ENCODE measurements around the gene KNDC1.
"Not testable (repeated sequence)": the region's sequence is repeated elsewhere in the genome, so short reads cannot be mapped to it uniquely, and the experiment has no call there.

KNDC1 gene

DNA sequence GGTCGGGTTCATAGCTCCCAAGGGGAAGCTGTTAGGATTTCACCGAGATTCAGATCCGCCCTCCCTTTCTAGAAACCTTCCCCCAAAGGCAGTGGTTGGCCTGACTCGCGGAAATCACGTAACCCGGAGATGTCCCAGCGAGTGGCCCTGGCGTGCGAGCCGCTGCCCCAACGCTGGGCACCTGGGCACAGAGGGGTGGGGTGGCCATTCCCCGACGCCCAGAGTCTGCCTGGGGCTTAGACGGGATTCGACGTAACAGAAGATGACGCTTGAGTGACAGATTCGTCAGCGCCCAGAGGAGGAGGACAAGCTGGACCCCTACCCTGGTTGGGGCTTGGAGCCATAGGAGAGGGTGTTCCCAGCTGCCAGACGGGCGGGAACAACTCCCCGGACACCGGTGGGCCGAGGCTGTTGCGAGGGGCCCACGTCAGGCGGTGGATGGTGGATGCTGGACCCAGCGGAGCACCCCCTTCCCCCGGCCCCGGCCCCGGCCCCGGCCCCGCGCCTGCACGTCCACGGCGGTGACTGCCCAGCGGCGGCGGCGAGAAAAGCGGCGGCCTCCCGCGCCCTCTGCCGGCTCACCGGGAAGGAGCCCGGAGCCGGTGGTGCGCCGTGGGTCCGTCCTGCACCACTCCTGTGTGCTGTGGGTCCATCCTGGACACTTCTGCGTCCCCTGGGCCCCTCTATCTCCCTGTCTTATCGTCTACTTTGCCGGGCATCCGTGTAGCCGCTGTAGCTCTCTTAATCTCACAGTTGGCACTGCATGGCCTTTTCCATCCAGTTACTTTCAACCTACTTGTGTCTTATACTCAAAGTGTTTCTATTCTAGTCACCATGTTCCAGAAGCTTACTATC is 35.4 kb upstream of the KNDC1 start:
- peak in 6 of 14 donors; percentile 1 to 18 (median 12) for DNase-seq

GRCh38 chr10:133125901-133126300 is 34.1 kb upstream of the KNDC1 start:
- DNase-seq = no peak

- no peak for DNase-seq
These were observed 33.4 kb upstream of the KNDC1 start for GRCh38 chr10:133126431-133127290.

- DNase-seq = no peak
These were observed 32.5 kb upstream of the KNDC1 start for GRCh38 chr10:133127291-133128125.

- DNase-seq = no peak
These were observed 31.6 kb upstream of the KNDC1 start for GRCh38 chr10:133128126-133129070.

GRCh38 chr10:133129071-133129858 is 30.8 kb upstream of the KNDC1 start:
- no peak for DNase-seq

DNA sequence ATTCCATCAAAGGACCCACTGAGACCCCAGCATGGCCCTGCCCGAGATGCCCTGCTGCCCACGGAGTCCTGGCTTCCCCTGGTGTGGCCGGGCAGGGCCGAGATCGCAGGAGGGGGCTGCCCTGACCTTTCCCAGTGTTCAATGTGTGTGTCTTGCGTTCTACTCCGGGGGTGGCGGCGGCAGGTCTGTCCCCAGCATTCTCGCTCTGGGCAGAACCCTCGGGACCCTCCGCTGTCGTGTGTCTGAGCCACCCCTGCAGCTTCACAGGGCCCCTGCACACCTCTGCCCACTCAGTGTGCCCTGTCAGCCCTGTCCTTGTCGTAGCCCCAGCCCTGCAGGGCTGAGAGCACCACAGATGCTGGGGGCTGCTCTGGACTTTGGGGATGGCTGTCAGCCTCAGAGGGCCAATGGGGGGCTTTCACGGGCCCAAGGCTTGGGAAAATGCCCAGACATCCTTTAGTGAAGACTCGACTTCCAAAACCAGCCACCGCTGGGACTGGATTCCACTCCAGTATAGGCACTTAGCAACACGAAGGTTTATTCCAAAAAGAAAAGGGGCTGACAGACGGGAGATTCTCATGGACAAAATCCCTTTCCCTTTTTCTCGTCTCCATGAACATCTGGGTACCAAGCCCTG is 30.0 kb upstream of the KNDC1 start:
- no peak for DNase-seq

DNA sequence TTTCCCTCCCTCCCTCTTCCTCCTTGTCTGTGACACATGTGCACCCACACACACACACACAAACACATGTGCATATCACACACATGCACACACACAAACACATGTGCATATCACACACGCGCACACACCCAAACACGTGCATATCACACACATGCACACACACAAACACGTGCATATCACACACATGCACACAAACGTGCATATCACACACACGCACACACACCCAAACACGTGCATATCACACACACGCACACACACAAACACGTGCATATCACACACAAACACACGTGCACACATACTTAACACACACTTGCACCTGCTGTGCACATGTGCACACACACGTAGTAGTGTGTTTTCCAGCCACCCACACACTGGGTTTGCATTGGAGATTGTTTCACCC is 29.4 kb upstream of the KNDC1 start:
- no peak for DNase-seq

- no peak for DNase-seq
These were observed 29.0 kb upstream of the KNDC1 start for GRCh38 chr10:133131053-133131452.

DNA sequence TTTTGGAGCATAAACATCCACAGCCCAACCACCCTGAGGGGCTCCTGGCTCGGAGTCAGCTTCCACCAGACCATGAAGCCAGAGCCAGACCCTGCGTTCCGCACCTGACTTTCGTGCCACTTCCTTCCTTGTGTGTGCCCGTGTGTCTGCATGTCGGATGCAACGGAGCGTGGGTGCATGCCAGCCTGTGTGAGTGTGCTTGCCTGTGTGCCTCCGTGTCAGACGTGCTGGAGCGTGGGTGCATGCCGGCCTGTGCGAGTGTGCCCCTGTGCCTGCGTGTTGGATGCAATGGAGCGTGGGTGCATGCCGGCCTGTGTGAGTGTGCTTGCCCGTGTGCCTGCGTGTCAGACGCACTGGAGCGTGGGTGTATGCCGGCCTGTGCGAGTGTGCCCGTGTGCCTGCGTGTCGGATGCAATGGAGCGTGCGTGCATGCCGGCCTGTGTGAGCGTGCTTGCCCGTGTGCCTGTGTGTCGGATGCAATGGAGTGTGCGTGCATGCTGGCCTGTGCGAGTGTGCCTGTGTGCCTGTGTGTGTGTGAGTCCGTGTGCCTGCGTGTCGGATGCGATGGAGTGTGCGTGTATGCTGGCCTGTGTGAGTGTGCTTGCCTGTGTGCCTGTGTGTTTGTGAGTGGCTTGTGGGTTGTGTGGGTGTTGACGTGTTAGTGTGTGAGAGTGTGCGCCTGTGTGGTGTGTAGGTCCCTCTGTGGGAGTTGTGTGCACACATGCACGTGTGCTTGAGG is 28.1 kb upstream of the KNDC1 start:
- DNase-seq = no peak

GRCh38 chr10:133132473-133133291 is 27.3 kb upstream of the KNDC1 start:
- no peak for DNase-seq

- no peak for DNase-seq
These were observed 26.4 kb upstream of the KNDC1 start for GRCh38 chr10:133133471-133134231.

DNA sequence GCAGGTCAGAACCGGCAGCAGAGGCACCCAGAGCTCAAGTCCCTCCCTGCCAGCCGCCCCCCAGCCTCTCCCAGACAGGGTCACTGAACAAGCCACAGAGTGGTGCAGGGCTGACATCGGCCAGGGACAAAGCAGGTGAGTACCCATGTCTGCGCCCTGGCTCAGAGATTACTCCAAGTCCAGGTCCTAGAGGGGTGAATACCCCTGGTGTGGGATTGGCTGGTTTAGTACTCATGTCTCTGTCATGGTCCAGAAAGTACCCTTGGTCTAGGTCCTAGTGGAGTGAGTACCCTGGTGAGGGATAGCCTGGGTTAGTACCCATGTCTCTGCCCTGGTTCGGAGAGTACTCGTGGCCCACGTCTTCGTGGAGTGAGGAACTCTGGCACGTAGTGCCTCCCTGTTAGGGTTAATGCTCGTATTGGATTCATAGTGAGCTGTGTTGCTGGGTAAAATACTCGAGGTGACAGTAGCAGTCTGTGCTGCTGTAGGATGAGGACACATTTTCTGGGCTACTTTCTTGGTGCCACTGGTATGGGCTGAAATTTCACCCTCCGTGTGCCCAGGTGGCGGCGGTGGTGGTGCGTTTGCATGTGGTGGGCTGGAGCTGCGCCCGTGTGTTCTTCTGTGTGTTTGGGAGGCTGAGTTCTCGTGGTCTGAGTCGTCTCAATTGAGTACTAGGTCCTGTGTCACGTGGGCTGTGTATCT is 25.5 kb upstream of the KNDC1 start:
- no peak for DNase-seq

DNA sequence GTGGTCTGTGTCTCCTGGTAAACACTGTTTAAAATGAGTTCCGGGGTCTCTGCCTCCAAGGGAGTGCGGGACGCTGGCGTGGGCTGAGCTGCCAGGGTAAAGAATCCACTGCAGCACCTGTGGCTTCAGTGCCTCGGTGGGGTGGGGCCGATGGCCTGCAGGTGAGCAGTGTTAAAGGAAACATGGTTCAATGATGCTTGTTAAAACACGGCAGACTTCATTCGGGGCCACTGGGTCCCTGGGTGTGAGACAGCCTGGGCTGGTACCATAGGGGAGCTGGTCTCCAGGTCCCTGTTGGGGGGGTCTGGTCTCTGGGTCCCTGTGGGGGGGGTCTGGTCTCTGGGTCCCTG is 24.9 kb upstream of the KNDC1 start:
- no peak for DNase-seq

DNA sequence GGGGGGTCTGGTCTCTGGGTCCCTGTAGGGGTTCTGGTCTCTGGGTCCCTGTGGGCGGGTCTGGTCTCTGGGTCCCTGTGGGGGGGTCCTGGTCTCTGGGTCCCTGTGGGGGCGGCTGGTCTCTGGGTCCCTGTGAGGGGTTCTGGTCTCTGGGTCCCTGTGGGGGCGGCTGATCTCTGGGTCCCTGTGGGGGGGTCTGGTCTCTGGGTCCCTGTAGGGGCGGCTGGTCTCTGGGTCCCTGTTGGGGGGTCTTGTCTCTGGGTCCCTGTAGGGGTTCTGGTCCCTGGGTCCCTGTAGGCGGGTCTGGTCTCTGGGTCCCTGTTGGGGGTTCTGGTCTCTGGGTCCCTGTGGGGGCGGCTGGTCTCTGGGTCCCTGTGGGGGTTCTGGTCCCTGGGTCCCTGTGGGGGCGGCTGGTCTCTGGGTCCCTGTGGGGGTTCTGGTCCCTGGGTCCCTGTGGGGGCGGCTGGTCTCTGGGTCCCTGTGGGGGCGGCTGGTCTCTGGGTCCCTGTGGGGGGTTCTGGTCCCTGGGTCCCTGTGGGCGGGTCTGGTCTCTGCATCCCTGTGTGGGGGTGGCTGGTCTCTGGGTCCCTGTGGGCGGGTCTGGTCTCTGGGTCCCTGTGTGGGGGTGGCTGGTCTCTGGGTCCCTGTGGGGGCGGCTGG is 22.4 kb upstream of the KNDC1 start:
- DNase-seq = not testable (repeated sequence)

DNA sequence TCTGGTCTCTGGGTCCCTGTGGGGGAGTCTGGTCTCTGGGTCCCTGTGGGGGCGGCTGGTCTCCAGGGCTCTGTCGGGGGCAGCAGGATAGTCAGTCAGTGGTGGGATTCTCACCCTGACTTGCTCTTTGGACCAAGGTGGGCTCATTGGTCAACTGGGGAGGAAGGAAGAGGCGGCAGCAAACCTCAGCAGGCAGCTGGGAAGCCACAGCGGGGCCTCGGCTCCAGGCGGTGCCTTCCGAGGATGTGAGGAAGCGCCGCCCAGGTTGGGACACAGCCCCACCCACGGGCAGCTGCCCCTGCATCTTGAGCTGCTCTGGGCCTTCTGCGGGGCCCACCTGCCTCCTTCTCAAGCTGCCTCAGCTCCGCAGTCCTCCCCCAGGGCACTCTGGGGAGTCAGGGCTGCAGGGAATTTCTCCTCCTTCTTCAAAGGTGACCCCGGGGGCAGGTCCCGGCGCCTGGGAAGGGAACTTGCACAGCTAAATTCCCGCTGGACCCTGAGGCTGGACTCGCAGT is 20.4 kb upstream of the KNDC1 start:
- DNase-seq = no peak

Data from C1 segment of cervical spinal cord (tissue), 14 donors.